ENCODE results near the gene ST6GALNAC3.

The ST6GALNAC3 gene

DNA sequence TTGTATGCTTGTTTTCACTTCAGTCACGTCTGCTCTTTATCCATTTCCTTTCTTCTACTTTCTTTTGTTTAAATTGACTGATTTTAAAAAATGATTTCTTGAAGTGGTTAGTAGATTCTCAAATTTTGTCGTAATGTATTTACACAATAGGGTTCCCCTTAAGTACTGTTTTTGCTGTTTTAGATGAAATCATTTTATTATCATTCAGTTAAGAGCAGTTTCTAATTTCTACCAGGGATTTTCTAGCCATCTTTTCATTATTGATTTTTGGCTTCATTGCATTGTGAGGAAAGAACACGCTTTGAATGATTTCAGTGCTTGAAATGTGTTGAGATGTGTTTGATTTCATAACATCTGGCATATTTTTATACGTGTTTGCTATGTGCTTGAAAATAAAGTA, 27.0 kb downstream of the ST6GALNAC3 start:
- no peak overlapping the region for H3K4me3 ChIP-seq (ENCODE audit: low read length)
- no peak overlapping the region for H3K9ac ChIP-seq (ENCODE audit: low read length)
- no peaks in the 10 kb centered on the region for H3K4me1 ChIP-seq (ENCODE audit: low read length)
- no peaks in the 10 kb centered on the region for H3K9me3 ChIP-seq (replicated peaks; ENCODE audit: insufficient read depth, low read length)
- H3K4me2 ChIP-seq (ENCODE audit: low read depth, low read length) = no peak overlapping the region
- DNase-seq = no peak
- no peaks in the 10 kb centered on the region for H3K9me2 ChIP-seq (replicated peaks; ENCODE audit: insufficient read depth, low read length)
- TF ChIP-seq, protein P1, sequence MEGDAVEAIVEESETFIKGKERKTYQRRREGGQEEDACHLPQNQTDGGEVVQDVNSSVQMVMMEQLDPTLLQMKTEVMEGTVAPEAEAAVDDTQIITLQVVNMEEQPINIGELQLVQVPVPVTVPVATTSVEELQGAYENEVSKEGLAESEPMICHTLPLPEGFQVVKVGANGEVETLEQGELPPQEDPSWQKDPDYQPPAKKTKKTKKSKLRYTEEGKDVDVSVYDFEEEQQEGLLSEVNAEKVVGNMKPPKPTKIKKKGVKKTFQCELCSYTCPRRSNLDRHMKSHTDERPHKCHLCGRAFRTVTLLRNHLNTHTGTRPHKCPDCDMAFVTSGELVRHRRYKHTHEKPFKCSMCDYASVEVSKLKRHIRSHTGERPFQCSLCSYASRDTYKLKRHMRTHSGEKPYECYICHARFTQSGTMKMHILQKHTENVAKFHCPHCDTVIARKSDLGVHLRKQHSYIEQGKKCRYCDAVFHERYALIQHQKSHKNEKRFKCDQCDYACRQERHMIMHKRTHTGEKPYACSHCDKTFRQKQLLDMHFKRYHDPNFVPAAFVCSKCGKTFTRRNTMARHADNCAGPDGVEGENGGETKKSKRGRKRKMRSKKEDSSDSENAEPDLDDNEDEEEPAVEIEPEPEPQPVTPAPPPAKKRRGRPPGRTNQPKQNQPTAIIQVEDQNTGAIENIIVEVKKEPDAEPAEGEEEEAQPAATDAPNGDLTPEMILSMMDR (IDR thresholded peaks at IDR 0.05; ENCODE audit: low read length) = no peak
- no peak for TF ChIP-seq EZH2phosphoT487 (IDR thresholded peaks at IDR 0.05; ENCODE audit: low read length)
- no peak for TF ChIP-seq EZH2 (optimal IDR thresholded peaks at IDR 0.05; ENCODE audit: low read depth, low read length)
- no peaks in the 10 kb centered on the region for H3K79me2 ChIP-seq (ENCODE audit: low read length)
- no peak overlapping the region for H3K27ac ChIP-seq (ENCODE audit: low read length)
- no peaks in the 10 kb centered on the region for H3K27me3 ChIP-seq (replicated peaks; ENCODE audit: insufficient read depth, low read length)
- no peaks in the 10 kb centered on the region for H4K20me1 ChIP-seq (ENCODE audit: insufficient read depth, low read length)
- no peak overlapping the region for H2AFZ ChIP-seq (ENCODE audit: low read length)
- no peaks in the 10 kb centered on the region for H3F3A ChIP-seq (ENCODE audit: insufficient read depth, low read length)
- no peaks in the 10 kb centered on the region for H3K36me3 ChIP-seq (replicated peaks; ENCODE audit: insufficient read depth, low read length)

DNA sequence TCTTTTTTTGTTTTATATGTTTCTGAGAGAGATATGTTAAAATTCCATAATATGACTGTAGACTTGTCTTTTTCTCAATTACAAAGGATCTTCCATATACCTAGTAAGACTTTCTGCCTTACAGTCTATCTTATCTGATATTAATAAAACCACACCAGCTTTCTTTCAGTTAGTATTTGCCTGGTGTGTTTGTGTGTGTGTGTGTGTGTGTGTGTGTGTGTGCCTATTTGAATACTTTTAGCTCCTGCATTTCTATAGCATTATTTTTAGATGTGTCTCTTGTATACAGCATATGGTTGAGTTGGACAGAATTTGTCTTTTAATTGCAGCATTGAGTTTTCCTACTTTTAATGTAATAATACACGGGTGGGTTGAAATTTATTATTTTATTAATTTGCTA, 27.5 kb downstream of the ST6GALNAC3 start:
- no peak overlapping the region for H3K4me3 ChIP-seq (ENCODE audit: low read length)
- H3K4me1 ChIP-seq (ENCODE audit: low read length) = no peaks in the 10 kb centered on the region
- H3K36me3 ChIP-seq (replicated peaks; ENCODE audit: insufficient read depth, low read length) = no peaks in the 10 kb centered on the region
- no peaks in the 10 kb centered on the region for H3K9me2 ChIP-seq (replicated peaks; ENCODE audit: insufficient read depth, low read length)
- no peak overlapping the region for H3K9ac ChIP-seq (ENCODE audit: low read length)
- no peak overlapping the region for H3K27ac ChIP-seq (ENCODE audit: low read length)
- H3K27me3 ChIP-seq (replicated peaks; ENCODE audit: insufficient read depth, low read length) = no peaks in the 10 kb centered on the region
- no peaks in the 10 kb centered on the region for H3K9me3 ChIP-seq (replicated peaks; ENCODE audit: insufficient read depth, low read length)
- no peak overlapping the region for H3K4me2 ChIP-seq (ENCODE audit: low read depth, low read length)
- TF ChIP-seq, protein P1 (IDR thresholded peaks at IDR 0.05; ENCODE audit: low read length) = no peak
- TF ChIP-seq EZH2 (optimal IDR thresholded peaks at IDR 0.05; ENCODE audit: low read depth, low read length) = no peak
- no peak for TF ChIP-seq EZH2phosphoT487 (IDR thresholded peaks at IDR 0.05; ENCODE audit: low read length)
- no peaks in the 10 kb centered on the region for H4K20me1 ChIP-seq (ENCODE audit: insufficient read depth, low read length)
- no peak overlapping the region for H2AFZ ChIP-seq (ENCODE audit: low read length)
- H3F3A ChIP-seq (ENCODE audit: insufficient read depth, low read length) = no peaks in the 10 kb centered on the region
- no peak for DNase-seq
- H3K79me2 ChIP-seq (ENCODE audit: low read length) = no peaks in the 10 kb centered on the region

DNA sequence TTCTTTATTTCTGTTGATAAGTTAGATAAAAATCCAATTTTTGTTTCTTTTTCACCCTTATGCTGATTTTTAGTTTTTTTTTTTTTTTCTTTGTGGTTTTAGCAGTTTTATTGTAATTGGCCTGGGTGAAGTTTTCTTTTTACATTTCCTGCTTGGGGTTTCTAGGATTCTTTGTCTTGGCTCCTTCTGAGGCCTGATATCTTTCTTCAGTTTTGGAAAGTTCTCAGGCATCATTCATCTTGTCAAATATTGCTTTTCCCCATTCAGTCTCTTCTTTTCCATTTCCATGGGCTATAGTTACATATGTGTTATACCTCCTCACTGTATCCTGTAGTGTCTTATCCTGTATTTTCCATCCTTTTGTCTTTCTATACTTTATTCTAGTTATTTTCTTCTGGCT, 28.5 kb downstream of the ST6GALNAC3 start:
- H3K4me3 ChIP-seq (ENCODE audit: low read length) = no peak overlapping the region
- H4K20me1 ChIP-seq (ENCODE audit: insufficient read depth, low read length) = no peaks in the 10 kb centered on the region
- no peak overlapping the region for H3K9ac ChIP-seq (ENCODE audit: low read length)
- no peak overlapping the region for H2AFZ ChIP-seq (ENCODE audit: low read length)
- H3K4me2 ChIP-seq (ENCODE audit: low read depth, low read length) = no peak overlapping the region
- H3K27me3 ChIP-seq (replicated peaks; ENCODE audit: insufficient read depth, low read length) = no peaks in the 10 kb centered on the region
- no peaks in the 10 kb centered on the region for H3K79me2 ChIP-seq (ENCODE audit: low read length)
- no peaks in the 10 kb centered on the region for H3K4me1 ChIP-seq (ENCODE audit: low read length)
- no peak for DNase-seq
- H3K9me2 ChIP-seq (replicated peaks; ENCODE audit: insufficient read depth, low read length) = no peaks in the 10 kb centered on the region
- H3K9me3 ChIP-seq (replicated peaks; ENCODE audit: insufficient read depth, low read length) = no peaks in the 10 kb centered on the region
- no peak for TF ChIP-seq EZH2phosphoT487 (IDR thresholded peaks at IDR 0.05; ENCODE audit: low read length)
- TF ChIP-seq, protein P1 (IDR thresholded peaks at IDR 0.05; ENCODE audit: low read length) = no peak
- TF ChIP-seq EZH2 (optimal IDR thresholded peaks at IDR 0.05; ENCODE audit: low read depth, low read length) = no peak
- no peaks in the 10 kb centered on the region for H3K36me3 ChIP-seq (replicated peaks; ENCODE audit: insufficient read depth, low read length)
- H3F3A ChIP-seq (ENCODE audit: insufficient read depth, low read length) = no peaks in the 10 kb centered on the region
- no peak overlapping the region for H3K27ac ChIP-seq (ENCODE audit: low read length)

All from MM.1S (cell line).